ENCODE measurements around the gene CAMK1D. TPM values are rescaled to one million over a fixed set of nuclear protein-coding genes. Genes with fewer than 3 reads are reported as not detected.

CAMK1D gene
- total RNA-seq, 1 donor from 2014 or later = 22.5 TPM

DNA sequence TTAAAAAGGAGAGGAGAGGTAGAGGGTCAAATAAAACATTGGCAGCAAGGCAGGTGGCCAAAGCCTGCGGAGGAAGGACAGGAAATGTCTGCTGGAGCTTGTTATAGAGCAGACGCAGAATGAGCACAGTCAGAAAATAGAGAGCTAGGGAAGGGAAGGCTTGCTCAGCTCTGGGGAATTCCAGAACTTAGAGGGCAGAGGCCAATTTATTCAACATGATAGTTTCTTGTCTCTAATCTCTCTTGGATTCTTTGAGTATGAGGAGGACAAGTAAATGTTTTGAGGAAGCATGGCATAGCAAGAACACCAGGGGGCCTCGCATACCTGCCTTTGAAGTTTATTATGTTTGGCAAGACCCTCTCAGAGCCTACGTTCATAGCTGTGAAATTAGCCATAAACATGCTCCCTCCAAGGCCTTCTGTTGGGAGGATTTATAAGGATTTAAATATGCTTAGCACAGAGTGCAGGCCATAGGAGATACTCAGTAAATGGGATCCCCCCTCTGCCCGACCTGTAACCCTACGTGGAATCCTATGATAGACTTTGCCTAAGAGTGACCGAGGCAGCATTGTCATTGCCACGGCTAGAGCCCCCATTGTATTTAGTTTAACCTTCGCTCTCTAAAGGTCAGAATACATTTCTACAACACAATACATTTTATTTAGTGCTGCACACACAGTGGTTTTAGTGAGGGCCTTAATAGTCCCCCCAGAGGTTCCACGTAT is 358.3 kb downstream of the CAMK1D start:
- intact Hi-C loops (cut with DNase I) = no loop called here
- H3K9me3 ChIP-seq = no peaks in the 10 kb centered on the region
- no peaks in the 10 kb centered on the region for H3K27me3 ChIP-seq (ENCODE audit: low read depth)
- no peaks in the 10 kb centered on the region for H3K36me3 ChIP-seq
- TF ChIP-seq, protein P1, sequence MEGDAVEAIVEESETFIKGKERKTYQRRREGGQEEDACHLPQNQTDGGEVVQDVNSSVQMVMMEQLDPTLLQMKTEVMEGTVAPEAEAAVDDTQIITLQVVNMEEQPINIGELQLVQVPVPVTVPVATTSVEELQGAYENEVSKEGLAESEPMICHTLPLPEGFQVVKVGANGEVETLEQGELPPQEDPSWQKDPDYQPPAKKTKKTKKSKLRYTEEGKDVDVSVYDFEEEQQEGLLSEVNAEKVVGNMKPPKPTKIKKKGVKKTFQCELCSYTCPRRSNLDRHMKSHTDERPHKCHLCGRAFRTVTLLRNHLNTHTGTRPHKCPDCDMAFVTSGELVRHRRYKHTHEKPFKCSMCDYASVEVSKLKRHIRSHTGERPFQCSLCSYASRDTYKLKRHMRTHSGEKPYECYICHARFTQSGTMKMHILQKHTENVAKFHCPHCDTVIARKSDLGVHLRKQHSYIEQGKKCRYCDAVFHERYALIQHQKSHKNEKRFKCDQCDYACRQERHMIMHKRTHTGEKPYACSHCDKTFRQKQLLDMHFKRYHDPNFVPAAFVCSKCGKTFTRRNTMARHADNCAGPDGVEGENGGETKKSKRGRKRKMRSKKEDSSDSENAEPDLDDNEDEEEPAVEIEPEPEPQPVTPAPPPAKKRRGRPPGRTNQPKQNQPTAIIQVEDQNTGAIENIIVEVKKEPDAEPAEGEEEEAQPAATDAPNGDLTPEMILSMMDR (IDR thresholded peaks at IDR 0.05) = peak; percentile 45
- ATAC-seq = peak; percentile 15 to 67
- peak overlapping the region; percentile 44 for H3K27ac ChIP-seq
- no peak for DNase-seq
- H3K4me3 ChIP-seq = no peak overlapping the region
- H3K4me1 ChIP-seq = peaks cover 30% of the 10 kb centered on the region

DNA sequence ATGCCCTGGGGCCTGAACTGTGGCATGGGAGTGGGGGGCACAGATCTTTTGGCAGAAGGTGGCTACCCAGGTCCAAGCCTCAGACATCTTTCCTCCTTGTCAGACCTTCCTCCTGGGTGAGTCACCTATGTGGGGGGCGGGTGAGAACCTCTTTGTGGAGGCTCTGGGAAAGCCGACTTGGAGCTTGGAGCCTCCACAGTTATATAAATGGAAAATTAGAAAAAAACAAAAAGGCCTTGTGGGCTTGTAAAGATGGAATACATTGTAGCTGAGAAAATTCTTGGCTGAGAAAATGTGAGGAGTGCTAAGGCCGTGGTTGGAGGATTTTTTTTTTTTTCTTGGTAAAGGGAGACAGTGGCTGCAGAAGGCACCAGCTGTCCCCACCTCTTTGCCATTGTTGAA is 359.7 kb downstream of the CAMK1D start:
- Histone ChIP-seq H3K4me3 (no peak overlapping the region), H3K27me3 (ENCODE audit: low read depth) (no peaks in the 10 kb centered on the region), H3K4me1 (peaks cover 30% of the 10 kb centered on the region), H3K36me3 (no peaks in the 10 kb centered on the region), H3K9me3 (no peaks in the 10 kb centered on the region), H3K27ac (no peak overlapping the region)
- DNase-seq (no peak), ATAC-seq (no peak)
- intact Hi-C loops (cut with DNase I) = no loop called here
- TF ChIP-seq, protein P1 (IDR thresholded peaks at IDR 0.05) = no peak

DNA sequence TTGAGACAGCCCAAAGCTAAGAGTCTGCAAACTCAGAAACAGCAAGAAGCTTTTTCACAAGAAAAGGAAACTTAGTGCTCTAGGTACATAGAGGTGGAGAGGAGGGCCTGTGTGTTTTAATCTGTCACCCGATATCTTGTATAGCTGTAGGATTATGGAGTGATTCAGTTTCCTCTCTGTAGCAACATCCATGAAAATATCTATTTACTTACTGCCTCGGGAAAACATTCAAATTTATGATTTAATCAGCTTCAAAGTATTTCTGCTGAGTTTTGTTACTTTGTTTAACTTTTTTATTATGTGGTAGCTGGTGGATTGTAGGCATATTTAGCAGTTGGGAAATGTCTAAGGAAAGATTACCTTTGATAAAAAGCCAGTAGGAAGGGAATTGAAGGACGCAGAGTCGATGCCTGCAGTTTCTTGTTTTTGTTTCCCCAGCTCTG is 360.2 kb downstream of the CAMK1D start:
- H3K27ac ChIP-seq = no peak overlapping the region
- no peaks in the 10 kb centered on the region for H3K36me3 ChIP-seq
- no peak for ATAC-seq
- peaks cover 30% of the 10 kb centered on the region for H3K4me1 ChIP-seq
- intact Hi-C loops (cut with DNase I) = no loop called here
- no peak overlapping the region for H3K4me3 ChIP-seq
- no peak for DNase-seq
- no peaks in the 10 kb centered on the region for H3K9me3 ChIP-seq
- no peaks in the 10 kb centered on the region for H3K27me3 ChIP-seq (ENCODE audit: low read depth)
- TF ChIP-seq, protein P1 (IDR thresholded peaks at IDR 0.05) = no peak

DNA sequence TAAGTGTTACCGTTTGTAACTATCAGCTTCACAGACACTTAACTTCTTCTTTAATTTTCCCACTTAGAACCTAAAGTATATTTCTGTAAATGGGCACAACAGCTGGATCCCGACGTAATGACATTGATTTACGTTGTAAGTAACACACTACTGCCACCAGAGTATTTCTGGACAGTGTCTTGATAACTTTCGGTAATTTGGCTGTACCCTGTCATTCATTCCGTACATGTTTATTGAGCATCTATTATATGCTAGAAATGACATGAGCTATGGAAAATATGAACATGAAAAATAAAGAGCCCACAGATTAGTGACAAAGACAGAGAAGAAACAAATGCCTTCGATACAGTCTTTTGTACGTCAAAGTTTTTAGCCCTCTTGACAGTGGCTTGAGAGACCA is 360.8 kb downstream of the CAMK1D start:
- TF ChIP-seq, protein P1 (IDR thresholded peaks at IDR 0.05) = no peak
- no peaks in the 10 kb centered on the region for H3K27me3 ChIP-seq (ENCODE audit: low read depth)
- no peak overlapping the region for H3K4me3 ChIP-seq
- H3K36me3 ChIP-seq = no peaks in the 10 kb centered on the region
- DNase-seq = no peak
- H3K9me3 ChIP-seq = no peaks in the 10 kb centered on the region
- no peak overlapping the region for H3K27ac ChIP-seq
- ATAC-seq = no peak
- H3K4me1 ChIP-seq = peaks cover 30% of the 10 kb centered on the region
- intact Hi-C loops (cut with DNase I) = no loop called here

DNA sequence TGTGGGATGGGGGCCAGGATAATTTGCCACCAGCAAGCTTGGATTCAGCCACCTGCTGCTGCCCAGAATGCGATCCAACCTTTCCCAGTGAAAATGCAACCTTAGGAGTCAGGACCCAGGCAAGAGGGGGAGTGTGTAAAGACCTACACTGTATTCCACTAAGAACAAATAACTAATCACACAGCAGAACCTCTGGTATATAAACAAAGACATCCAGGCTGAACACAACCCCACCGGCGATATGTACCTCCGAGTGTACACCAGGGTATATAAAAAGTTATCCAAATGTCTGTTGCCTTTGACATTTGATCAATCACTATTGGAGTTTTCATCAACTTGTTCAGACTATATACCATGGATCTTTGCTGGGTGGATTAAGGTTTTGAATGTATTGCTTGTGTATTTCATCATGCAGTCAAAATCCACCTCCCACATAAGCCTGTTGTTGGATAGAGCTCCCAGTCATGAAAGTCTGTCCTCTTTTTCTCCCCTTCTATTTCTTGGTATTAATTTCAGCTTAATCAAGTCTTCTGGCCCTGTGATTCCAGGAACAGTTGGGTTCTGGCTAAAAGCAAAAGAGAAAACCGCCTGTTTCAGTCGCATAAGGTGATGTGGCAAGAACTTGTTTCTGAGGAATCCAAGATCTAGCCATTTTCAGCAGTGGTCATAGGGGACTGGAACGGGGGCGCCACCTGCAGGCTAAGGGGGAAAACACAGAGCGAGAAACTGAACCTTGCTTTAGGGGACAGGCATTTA is 361.4 kb downstream of the CAMK1D start:
- Histone ChIP-seq H3K27ac (no peak overlapping the region), H3K9me3 (no peaks in the 10 kb centered on the region)
- intact Hi-C loops (cut with DNase I) = no loop called here

More for the DNA sequence above, 361.4 kb downstream of the CAMK1D start:
- H3K27me3 ChIP-seq (ENCODE audit: low read depth) = no peaks in the 10 kb centered on the region
- no peak overlapping the region for H3K4me3 ChIP-seq
- TF ChIP-seq, protein P1 (IDR thresholded peaks at IDR 0.05) = peak; percentile 93
- DNase-seq = peak; percentile 74
- H3K4me1 ChIP-seq = peaks cover 30% of the 10 kb centered on the region
- ATAC-seq = peak; percentile 88 to 91
- H3K36me3 ChIP-seq = no peaks in the 10 kb centered on the region
